Uterus (tissue), 4 donors: Measurements from ENCODE around the gene ENHO. TPM values are rescaled to one million over a fixed set of nuclear protein-coding genes. Genes with fewer than 3 reads are reported as not detected.

ENCODE experiments used
- DNase-seq, 2 donors: peaks; one replicate each; pipeline ENCODE4 v3.0.0-alpha.2; 2019 to 2020
- H3K27ac ChIP-seq, 2 donors: fragments of 200-600 bp; sonication (generic); 1 replicate in 1 of 2; 2 replicates in 1 of 2; pipeline ENCODE4 v1.5.1; 2016 to 2018
- H3K27me3 ChIP-seq, 2 donors: fragments of 200-600 bp; sonication (generic); one replicate each; pipeline ENCODE4 v1.5.1; 2018 to 2019; ENCODE audit warnings: control low read depth in 1 of 2
- H3K36me3 ChIP-seq, 2 donors: fragments of 200-600 bp; sonication (generic); one replicate each; pipeline ENCODE4 v1.5.1; 2019; ENCODE audit warnings: control low read depth in 1 of 2
- H3K4me1 ChIP-seq, 2 donors: fragments of 200-600 bp; sonication (generic); one replicate each; pipeline ENCODE4 v1.5.1; 2018 to 2019; ENCODE audit warnings: control low read depth in 1 of 2
- H3K4me3 ChIP-seq, 2 donors: fragments of 200-600 bp; sonication (generic); 1 replicate in 1 of 2; 2 replicates in 1 of 2; pipeline ENCODE4 v1.5.1; 2018 to 2019; ENCODE audit warnings: mild to moderate bottlenecking in 1 of 2
- H3K9me3 ChIP-seq, 2 donors: fragments of 200-600 bp; sonication (generic); one replicate each; pipeline ENCODE4 v1.5.1; 2019; ENCODE audit warnings: control low read depth in 1 of 2
- POLR2A ChIP-seq, 2 donors: fragments of 450-650 bp; IDR thresholded peaks; one replicate each; pipeline ENCODE4 v1.6.1; 2016; ENCODE audit warnings: antibody characterized with exemption in 2 of 2, mild to moderate bottlenecking in 1 of 2, moderate library complexity in 1 of 2
- intact Hi-C: fragments of 100-400 bp; cut with DNase I; formaldehyde crosslinking; loops from one replicate; pipeline ENCODE4 v1.15.1; 2023; ENCODE audit warnings: low total_unique reads
- total RNA-seq, 4 donors: library from RNA; depleted of rRNA in 3 of 4; stranded (reverse); fragments of >200 nt in 3 of 4; gene quantifications; one replicate each; pipeline versions ENCODE4 v1.1.0 to v1.2.4, GENCODE V29; 2014 to 2023
- TF ChIP-seq, protein P1 (sequence below), 4 experiments: fragments of 200-600 bp in 2 of 4; fragments of 450-650 bp in 2 of 4; sonication (generic) in 2 of 4; IDR thresholded peaks; one replicate each; pipeline ENCODE4 v1.5.1; 2016 to 2019; ENCODE audit warnings: antibody characterized with exemption in 4 of 4, mild to moderate bottlenecking in 2 of 4, moderate library complexity in 1 of 4
- donor health status: DM: yes; HTN: yes; CAD: no.

ENHO gene
- 1 to 10 TPM in 1 of 4 donors, not detected in 3; 2.2 TPM for total RNA-seq

DNA sequence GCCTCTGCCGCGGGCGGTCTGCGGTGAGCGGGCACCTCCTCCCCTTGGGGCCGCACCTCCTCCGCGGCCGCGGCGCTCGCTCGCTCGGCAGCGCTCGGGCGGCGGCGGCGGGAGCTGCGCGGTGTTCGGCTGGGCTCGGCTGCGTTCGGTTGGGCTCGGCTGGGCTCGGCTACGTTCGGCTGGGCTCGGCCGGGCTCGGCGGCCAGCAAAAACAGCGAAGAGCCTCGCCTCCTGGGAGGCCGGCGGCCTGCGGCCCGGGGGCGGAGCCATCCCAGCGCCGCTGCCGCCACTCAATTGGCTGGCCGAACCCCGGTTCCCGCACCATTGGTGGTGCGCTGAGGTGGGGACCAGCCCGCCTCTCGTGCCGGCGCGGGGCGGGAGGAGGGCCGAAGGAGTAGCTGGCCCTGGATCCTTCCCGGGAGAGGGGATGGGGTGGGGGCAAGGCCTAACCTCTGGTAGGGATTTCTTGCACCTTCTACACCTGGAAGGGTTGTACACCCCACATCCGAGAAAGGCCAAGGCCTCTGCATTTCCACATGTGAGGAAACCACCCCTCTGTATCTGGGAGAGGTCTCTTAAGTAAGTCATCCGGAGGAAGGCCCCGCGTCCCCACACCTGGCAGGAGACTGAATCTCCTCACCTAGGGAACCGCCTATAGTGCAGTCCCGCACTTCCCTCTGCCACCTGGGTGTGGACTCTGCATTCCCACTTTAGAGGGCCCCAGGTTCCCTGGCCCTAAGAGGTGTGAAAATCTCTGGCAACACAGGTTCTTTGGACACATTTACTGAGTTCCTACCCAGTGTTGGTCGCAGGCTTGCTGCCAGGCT, at the start of gene ENHO:
ENHO (minus strand) TSS at position 20 of the 827 bp plus-strand sequence. CDS start 1,295 bp downstream, outside the sequence.
- intact Hi-C loops: no loop called here
- Histone ChIP-seq H3K36me3 (no peaks in the 10 kb centered on the region), H3K4me1 (no peaks in the 10 kb centered on the region), H3K4me3 (peak within 1 kb of the TSS in 1 of 2 donors; percentile 47), H3K27ac (peak within 1 kb of the TSS in 1 of 2 donors; percentile 43), H3K9me3 (no peaks in the 10 kb centered on the region), H3K27me3 (no peaks in the 10 kb centered on the region)
- TF ChIP-seq POLR2A (IDR thresholded peaks at IDR 0.05): no peak
- TF ChIP-seq, protein P1, sequence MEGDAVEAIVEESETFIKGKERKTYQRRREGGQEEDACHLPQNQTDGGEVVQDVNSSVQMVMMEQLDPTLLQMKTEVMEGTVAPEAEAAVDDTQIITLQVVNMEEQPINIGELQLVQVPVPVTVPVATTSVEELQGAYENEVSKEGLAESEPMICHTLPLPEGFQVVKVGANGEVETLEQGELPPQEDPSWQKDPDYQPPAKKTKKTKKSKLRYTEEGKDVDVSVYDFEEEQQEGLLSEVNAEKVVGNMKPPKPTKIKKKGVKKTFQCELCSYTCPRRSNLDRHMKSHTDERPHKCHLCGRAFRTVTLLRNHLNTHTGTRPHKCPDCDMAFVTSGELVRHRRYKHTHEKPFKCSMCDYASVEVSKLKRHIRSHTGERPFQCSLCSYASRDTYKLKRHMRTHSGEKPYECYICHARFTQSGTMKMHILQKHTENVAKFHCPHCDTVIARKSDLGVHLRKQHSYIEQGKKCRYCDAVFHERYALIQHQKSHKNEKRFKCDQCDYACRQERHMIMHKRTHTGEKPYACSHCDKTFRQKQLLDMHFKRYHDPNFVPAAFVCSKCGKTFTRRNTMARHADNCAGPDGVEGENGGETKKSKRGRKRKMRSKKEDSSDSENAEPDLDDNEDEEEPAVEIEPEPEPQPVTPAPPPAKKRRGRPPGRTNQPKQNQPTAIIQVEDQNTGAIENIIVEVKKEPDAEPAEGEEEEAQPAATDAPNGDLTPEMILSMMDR (IDR thresholded peaks at IDR 0.05): peak in 1 of 4 experiments; percentile 23
- DNase-seq: peak; percentile 79 to 93

- H3K36me3 ChIP-seq: no peaks in the 10 kb centered on the region
- no peaks in the 10 kb centered on the region for H3K4me1 ChIP-seq
- no peaks in the 10 kb centered on the region for H3K27me3 ChIP-seq
- H3K27ac ChIP-seq: no peak overlapping the region
- no peaks in the 10 kb centered on the region for H3K9me3 ChIP-seq
- TF ChIP-seq, protein P1 (IDR thresholded peaks at IDR 0.05): no peak
- no peak for TF ChIP-seq POLR2A (IDR thresholded peaks at IDR 0.05)
- no peak for DNase-seq
- intact Hi-C loops: no loop called here
- no peak overlapping the region for H3K4me3 ChIP-seq
These were observed 49.3 kb upstream of the ENHO start for GRCh38 chr9:34572092-34572491.

DNA sequence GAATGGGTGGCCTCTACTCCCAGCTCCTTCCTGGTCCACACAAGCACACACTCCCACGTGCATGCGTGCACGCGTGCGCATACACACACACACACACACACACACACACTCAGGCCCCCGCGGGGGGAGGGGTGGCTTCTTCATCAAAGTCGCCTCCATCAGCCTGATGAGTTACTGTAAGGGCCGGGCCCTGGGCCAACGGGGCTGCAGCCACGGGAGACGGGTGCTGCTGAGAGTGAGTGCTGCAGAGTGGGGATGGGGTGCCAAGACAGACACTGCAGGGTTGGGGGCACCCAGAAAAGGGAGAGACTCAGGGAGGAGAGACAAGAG, 48.7 kb upstream of the ENHO start:
- Histone ChIP-seq H3K27me3 (no peaks in the 10 kb centered on the region), H3K9me3 (no peaks in the 10 kb centered on the region), H3K4me3 (no peak overlapping the region), H3K36me3 (no peaks in the 10 kb centered on the region), H3K4me1 (no peaks in the 10 kb centered on the region), H3K27ac (no peak overlapping the region)
- peak in 1 of 2 donors; percentile 61 for DNase-seq
- TF ChIP-seq POLR2A (IDR thresholded peaks at IDR 0.05): no peak
- TF ChIP-seq, protein P1 (IDR thresholded peaks at IDR 0.05): no peak
- intact Hi-C loops: no loop called here

DNA sequence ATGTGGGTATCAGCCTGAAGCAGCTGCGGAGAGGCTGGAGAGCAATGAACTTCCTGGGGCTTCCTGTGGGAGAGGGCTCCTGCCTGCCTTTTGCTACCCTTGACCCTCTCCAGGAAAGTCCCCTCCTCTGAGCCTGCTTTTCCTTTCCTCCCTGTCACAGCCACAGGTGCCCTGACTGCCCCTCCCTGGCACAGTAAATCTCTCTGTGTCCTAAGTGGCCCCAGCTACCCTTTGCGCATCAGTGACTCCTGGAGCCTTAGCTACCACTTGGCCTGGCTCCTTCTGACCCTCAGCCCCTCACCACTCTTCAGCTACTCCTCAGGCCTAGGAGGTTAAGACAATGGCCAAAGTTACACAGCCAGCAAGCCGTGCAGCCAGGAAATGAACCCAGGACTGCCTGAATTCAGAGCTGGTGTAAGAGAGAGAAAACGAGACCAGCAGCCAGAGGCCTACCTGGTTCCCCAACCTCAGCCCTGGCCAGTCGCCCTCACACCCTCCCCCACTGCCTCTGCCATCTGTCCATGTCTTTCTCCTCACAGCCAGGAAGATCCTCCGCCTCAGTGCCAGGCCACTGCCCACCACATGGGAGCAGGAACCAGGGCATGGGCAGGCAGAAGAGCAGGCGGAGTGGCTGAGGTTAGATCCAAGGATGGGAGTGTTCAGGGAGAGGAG, 48.2 kb upstream of the ENHO start:
- Histone ChIP-seq H3K4me1 (no peaks in the 10 kb centered on the region), H3K27ac (no peak overlapping the region), H3K4me3 (no peak overlapping the region), H3K36me3 (no peaks in the 10 kb centered on the region), H3K27me3 (no peaks in the 10 kb centered on the region), H3K9me3 (no peaks in the 10 kb centered on the region)
- intact Hi-C loops: no loop called here
- TF ChIP-seq, protein P1 (IDR thresholded peaks at IDR 0.05): no peak
- no peak for TF ChIP-seq POLR2A (IDR thresholded peaks at IDR 0.05)
- DNase-seq: no peak

DNA sequence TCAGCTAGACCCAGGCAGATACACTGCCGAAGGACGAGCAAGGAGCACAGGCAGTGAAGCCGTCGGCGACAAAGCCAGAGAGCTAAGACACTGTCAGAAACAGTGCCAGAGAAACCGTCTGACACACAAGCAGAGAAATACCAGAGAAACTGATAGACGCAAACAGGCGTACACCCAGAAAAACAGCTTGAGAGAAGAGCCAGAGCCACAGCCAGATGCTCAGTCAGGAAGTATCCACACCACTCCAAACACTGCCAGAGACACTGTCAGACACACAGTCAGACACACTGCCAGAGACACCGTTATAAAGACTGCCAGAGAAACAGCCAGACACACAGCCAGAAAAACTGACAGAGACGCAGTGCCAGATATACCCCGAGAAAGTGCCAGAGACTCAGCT, 47.6 kb upstream of the ENHO start:
- no peaks in the 10 kb centered on the region for H3K27me3 ChIP-seq
- H3K4me1 ChIP-seq: no peaks in the 10 kb centered on the region
- H3K36me3 ChIP-seq: no peaks in the 10 kb centered on the region
- no peaks in the 10 kb centered on the region for H3K9me3 ChIP-seq
- H3K27ac ChIP-seq: no peak overlapping the region
- no peak for DNase-seq
- intact Hi-C loops: no loop called here
- TF ChIP-seq, protein P1 (IDR thresholded peaks at IDR 0.05): no peak
- TF ChIP-seq POLR2A (IDR thresholded peaks at IDR 0.05): no peak
- H3K4me3 ChIP-seq: no peak overlapping the region
